ENCODE data around the gene ZNF136.

DNA sequence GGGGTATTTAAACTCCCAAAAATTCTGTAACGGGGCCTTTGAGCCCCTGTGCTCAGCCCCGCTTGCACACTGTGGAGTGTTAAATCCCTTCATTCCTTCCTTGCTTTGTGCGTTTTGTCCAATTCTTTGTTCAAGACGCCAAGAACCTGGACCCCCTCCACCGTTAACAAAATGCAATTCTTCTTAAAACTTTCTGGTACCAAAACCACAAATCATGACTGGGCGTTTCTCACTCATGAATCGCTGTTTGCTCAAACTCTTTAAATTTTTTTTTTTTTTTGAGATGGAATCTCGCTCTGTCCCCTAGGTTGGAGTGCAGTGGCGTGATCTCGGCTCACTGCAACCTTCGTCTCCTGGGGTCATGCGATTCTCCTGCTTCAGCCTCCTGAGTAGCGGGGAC is 23.6 kb upstream of the ZNF136 start:
- TF ChIP-seq, protein P1, sequence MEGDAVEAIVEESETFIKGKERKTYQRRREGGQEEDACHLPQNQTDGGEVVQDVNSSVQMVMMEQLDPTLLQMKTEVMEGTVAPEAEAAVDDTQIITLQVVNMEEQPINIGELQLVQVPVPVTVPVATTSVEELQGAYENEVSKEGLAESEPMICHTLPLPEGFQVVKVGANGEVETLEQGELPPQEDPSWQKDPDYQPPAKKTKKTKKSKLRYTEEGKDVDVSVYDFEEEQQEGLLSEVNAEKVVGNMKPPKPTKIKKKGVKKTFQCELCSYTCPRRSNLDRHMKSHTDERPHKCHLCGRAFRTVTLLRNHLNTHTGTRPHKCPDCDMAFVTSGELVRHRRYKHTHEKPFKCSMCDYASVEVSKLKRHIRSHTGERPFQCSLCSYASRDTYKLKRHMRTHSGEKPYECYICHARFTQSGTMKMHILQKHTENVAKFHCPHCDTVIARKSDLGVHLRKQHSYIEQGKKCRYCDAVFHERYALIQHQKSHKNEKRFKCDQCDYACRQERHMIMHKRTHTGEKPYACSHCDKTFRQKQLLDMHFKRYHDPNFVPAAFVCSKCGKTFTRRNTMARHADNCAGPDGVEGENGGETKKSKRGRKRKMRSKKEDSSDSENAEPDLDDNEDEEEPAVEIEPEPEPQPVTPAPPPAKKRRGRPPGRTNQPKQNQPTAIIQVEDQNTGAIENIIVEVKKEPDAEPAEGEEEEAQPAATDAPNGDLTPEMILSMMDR (IDR thresholded peaks at IDR 0.05; ENCODE audit: low read depth, low read length), result no peak
- no peak for TF ChIP-seq EZH2phosphoT487 (IDR thresholded peaks at IDR 0.05; ENCODE audit: low read depth)

Data from OCI-LY3 (cell line).